Activated T-cell treated with anti-CD3 and anti-CD28 coated beads, Interleukin-2, amount 50 U/mL, for 4 hours (primary cell): Measurements from ENCODE around the gene ICAM5. TPM values are rescaled to one million over a fixed set of nuclear protein-coding genes. Genes with fewer than 3 reads are reported as not detected.
"Not testable (repeated sequence)": the region's sequence is repeated elsewhere in the genome, so short reads cannot be mapped to it uniquely, and the experiment has no call there.

Experiments
- ATAC-seq, 2 donors: fragments of 200-7000 bp; cut with Tn5 transposase; one replicate each; pipeline ENCODE4 v1.10.0; 2021
- DNase-seq: peaks from one replicate; pipeline ENCODE4 v3.0.0-alpha.2; 2020
- H3K27me3 Mint-ChIP-seq: one replicate; pipeline ENCODE4 v1.8.0; 2021; ENCODE audit warnings: low read depth, mixed read lengths
- H3K36me3 Mint-ChIP-seq: one replicate; pipeline ENCODE4 v1.8.0; 2022; ENCODE audit warnings: mixed read lengths; ENCODE audit not compliant: insufficient read depth
- H3K4me1 Mint-ChIP-seq: one replicate; pipeline ENCODE4 v1.8.0; 2021; ENCODE audit warnings: low read depth, mixed read lengths
- H3K4me3 Mint-ChIP-seq: one replicate; pipeline ENCODE4 v1.8.0; 2021; ENCODE audit warnings: mild to moderate bottlenecking, moderate library complexity, mixed read lengths
- H3K9me3 Mint-ChIP-seq: one replicate; pipeline ENCODE4 v1.8.0; 2021; ENCODE audit warnings: mixed read lengths
- total RNA-seq, 3 donors: library from RNA; stranded (reverse); gene quantifications; one replicate each; pipeline ENCODE4 v1.2.1, GENCODE V29; 2021

The ICAM5 gene, protein sequence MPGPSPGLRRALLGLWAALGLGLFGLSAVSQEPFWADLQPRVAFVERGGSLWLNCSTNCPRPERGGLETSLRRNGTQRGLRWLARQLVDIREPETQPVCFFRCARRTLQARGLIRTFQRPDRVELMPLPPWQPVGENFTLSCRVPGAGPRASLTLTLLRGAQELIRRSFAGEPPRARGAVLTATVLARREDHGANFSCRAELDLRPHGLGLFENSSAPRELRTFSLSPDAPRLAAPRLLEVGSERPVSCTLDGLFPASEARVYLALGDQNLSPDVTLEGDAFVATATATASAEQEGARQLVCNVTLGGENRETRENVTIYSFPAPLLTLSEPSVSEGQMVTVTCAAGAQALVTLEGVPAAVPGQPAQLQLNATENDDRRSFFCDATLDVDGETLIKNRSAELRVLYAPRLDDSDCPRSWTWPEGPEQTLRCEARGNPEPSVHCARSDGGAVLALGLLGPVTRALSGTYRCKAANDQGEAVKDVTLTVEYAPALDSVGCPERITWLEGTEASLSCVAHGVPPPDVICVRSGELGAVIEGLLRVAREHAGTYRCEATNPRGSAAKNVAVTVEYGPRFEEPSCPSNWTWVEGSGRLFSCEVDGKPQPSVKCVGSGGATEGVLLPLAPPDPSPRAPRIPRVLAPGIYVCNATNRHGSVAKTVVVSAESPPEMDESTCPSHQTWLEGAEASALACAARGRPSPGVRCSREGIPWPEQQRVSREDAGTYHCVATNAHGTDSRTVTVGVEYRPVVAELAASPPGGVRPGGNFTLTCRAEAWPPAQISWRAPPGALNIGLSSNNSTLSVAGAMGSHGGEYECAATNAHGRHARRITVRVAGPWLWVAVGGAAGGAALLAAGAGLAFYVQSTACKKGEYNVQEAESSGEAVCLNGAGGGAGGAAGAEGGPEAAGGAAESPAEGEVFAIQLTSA
- 1 to 10 TPM; 3.1 to 4.3 (median 3.1) TPM for total RNA-seq

DNA sequence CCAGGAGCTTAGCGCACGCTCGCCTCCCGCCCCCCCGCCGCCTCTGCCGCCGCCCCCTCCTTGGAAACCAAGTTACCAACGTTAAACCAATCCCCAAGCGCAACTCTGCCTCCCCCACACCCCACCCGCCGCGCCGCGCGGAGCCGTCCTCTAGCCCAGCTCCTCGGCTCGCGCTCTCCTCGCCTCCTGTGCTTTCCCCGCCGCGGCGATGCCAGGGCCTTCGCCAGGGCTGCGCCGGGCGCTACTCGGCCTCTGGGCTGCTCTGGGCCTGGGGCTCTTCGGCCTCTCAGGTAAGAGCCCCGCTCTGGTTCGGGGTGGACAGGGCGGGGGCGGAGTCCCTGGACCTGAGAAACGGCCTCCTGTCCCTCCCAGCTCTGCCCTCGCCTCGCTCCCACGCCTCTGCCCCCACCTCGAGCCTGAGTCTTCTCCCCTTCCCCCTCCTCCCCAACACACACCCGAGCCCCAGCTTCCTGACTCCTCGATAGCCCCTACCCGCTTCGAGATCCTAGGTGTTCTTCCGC is at the start of gene ICAM5:
Gene ICAM5 (plus strand): TSS at position 117 of the 521 bp plus-strand sequence. CDS start 92 bp downstream, at position 209.
- DNase-seq: peak; percentile 62
- ATAC-seq: peak; percentile 29
- peak within 1 kb of the TSS; percentile 79 for H3K4me3 Mint-ChIP-seq
- H3K36me3 Mint-ChIP-seq: peaks cover 11% of the 10 kb centered on the region
- no peaks in the 10 kb centered on the region for H3K9me3 Mint-ChIP-seq
- H3K4me1 Mint-ChIP-seq: peaks cover 78% of the 10 kb centered on the region
- H3K27me3 Mint-ChIP-seq: peaks cover 66% of the 10 kb centered on the region

DNA sequence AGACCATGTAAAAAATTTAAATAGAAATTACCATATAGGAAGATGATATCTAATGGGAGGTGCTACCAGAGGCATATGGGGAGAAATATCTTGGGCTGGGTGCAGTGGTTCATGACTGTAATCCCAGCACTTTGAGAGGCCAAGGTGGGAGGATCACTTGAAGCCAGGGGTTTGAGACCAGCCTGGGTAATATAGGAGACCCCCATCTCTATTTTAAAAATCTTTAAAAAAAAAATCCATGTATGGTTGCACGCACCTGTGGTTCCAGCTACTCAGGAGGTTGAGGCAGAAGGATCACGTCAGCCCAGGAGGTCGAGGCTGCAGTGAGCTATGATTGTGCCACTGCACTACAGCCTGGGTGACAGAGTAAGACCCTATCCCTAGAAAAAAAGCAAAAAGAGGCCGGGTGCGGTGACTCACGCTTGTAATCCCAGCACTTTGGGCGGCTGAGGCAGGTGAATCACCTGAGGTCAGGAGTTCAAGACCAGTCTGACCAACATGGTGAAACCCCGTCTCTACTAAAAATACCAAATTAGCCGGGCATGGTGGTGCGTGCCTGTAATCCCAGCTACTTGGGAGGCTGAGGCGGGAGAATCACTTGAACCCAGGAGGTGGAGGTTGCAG is 47.8 kb upstream of the ICAM5 start:
- not testable (repeated sequence) for H3K4me1 Mint-ChIP-seq, H3K27me3 Mint-ChIP-seq

DNA sequence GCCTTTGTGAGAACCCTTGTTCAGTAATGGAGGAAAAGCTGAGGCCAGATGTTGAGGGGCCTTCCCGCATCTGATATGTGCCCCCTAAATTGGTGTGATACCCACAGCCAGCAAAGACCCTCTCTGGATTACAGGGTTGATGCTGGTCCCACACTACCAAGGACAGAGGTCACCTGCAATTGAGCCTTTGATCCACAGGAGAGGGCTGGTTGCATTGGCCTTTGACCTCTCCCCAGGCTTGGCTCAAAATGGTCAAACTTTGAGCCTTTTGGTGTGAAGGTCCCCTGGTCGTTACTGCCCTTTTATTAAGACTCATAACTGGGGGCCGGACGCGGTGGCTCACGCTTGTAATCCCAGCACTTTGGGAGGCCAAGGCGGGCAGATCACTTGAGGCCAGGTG is 46.1 kb upstream of the ICAM5 start:
- Mint-ChIP-seq H3K9me3 (no peaks in the 10 kb centered on the region), H3K4me1 (no peaks in the 10 kb centered on the region), H3K27me3 (no peaks in the 10 kb centered on the region), H3K36me3 (no peaks in the 10 kb centered on the region), H3K4me3 (no peak overlapping the region)
- ATAC-seq (no peak), DNase-seq (no peak)

More for the DNA sequence above, 47.8 kb upstream of the ICAM5 start:
- H3K36me3 Mint-ChIP-seq, H3K4me3 Mint-ChIP-seq, DNase-seq, H3K9me3 Mint-ChIP-seq, ATAC-seq: not testable (repeated sequence)

DNA sequence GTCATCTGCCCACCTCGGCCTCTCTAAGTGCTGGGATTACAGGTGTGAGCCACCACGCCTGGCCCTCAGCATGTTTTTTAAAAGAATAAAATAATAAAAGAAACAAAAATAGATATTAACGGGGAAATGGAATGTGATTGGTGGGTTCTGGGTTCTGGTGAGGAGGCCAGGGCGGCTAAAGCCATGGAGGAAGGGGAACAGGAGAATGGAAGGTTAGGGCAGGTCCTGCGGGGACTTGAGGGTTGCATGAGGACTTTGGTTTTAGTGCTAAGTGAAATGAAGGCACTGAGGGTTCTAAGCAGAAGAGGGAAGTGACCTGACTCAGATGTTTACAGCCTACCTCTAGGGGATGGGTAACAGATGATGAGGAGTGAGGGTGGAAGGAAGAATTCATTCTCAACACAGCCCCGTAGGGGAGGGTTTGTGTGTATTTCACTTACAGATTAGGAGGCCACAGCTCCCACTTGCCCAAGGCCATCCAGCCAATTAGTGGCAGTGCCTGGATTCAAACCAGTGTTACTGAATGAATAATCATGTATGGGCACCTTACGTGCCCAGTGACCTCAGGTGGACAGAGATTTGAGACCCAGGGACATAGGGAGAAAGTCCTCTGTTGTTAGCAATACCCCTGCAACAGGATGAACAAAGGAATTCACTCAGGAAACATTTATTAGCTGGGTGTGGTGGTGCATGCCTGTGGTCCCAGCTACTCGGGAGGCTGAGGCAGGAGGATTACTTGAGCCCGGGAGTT is 44.4 kb upstream of the ICAM5 start:
- Mint-ChIP-seq H3K4me3 (no peak overlapping the region), H3K4me1 (peaks cover 3% of the 10 kb centered on the region), H3K36me3 (no peaks in the 10 kb centered on the region), H3K9me3 (no peaks in the 10 kb centered on the region), H3K27me3 (no peaks in the 10 kb centered on the region)
- ATAC-seq: no peak
- DNase-seq: no peak

DNA sequence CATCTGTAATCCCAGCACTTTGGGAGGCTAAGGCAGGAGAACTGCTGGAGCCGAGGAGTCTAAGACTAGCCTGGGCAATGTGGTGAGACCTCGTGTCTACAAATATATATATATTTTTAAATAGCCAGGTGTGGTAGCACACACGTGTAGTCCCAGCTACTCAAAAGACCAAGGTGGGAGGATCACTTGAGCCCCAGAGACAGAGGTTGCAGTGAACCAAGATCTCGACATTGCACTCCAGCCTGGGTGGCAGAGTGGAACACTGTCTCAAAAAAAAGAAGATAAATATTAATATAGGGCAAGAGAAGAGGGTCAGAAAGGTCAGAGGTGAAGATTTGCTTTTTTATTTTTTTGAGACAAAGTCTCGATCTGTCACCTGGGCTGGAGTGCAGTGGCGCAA is 43.2 kb upstream of the ICAM5 start:
- Mint-ChIP-seq H3K36me3 (no peaks in the 10 kb centered on the region), H3K9me3 (no peaks in the 10 kb centered on the region), H3K4me1 (peaks cover 6% of the 10 kb centered on the region), H3K4me3 (no peak overlapping the region), H3K27me3 (no peaks in the 10 kb centered on the region)
- DNase-seq (no peak), ATAC-seq (no peak)

DNA sequence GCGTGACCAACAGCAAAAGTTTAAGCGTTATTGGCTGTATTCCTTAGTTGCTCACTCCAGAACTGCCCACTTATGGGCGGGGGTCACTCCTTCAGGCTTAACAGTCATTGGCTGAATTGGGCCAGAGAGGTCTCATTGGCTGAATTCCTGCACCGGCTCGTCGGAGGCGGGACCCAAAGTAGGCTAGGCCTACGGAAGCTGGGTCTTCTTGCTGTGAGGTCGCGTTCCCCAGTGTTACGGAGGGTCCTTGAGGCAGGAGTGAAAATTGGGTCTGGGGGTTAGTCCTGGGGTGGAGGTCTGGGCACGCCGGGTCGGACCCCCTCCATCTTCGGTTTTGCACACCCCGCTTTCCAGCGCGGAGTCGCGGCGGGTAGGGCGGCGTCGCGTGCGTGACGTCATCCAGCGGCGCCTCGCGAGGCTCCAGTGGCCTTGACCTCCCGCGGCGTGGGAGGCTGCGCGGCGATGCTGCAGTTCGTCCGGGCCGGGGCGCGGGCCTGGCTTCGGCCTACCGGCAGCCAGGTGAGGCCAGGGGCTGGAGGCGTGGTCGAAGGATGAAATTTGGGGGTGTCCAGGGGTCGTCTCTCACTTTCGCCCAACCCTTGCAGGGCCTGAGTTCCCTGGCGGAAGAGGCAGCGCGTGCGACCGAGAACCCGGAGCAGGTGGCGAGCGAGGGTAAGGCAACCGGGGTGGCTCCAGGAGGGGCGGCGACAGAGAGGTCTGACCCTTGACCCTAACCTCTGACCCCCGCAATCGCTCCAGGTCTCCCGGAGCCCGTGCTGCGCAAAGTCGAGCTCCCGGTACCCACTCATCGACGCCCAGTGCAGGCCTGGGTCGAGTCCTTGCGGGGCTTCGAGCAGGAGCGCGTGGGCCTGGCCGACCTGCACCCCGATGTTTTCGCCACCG is 37.7 kb upstream of the ICAM5 start, which contains the start of gene MRPL4:
Gene MRPL4 (plus strand): TSS at position 423 of the 903 bp plus-strand sequence. CDS start 40 bp downstream, at position 463.
- Mint-ChIP-seq H3K9me3 (no peaks in the 10 kb centered on the region), H3K27me3 (no peaks in the 10 kb centered on the region), H3K4me3 (peak within 1 kb of the TSS; percentile 96), H3K4me1 (peaks cover 10% of the 10 kb centered on the region), H3K36me3 (peaks cover 21% of the 10 kb centered on the region)
- DNase-seq (peak; percentile 91), ATAC-seq (peak; percentile 97)

DNA sequence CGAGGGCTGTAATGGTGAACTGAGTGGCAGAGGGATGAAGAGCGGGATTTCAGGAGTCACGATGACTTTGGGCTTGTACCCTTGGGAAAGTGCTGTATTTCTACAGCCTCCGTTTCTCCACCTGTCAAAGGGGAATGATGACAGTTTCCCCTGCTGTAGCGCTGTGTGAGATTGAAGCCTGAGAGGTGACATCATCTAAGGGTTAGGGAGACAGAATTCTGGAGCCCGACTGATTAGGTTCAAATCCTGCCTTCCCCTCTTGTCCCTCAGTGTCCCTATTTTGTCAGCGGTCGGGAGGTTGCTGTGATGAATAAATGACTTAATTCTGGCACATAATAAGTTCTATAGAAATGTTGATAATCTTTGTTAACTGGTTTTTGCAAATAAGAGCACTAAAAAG is 37.0 kb upstream of the ICAM5 start:
- H3K4me1 Mint-ChIP-seq: peaks cover 14% of the 10 kb centered on the region

DNA sequence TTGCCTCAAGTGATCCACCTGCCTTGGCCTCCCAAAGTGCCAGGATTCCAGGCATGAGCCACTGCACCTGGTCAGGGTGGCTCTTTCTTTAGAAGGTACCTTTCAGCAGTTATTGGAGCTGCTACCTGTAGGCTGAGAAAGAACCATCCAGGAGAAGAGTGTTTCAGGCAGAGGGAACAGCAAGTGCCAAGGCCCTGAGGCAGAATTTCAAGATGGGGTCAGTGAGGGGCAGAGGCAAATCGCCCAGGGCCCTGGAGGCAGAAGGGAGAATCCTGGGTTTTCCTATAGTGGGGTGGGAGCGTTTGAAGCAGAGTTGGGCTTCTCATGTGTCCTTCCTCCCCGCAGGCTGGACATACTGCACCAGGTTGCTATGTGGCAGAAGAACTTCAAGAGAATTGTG is 35.5 kb upstream of the ICAM5 start:
- DNase-seq (no peak), ATAC-seq (no peak)
- peak overlapping the region; percentile 41 for H3K4me3 Mint-ChIP-seq
- H3K4me1 Mint-ChIP-seq: peaks cover 21% of the 10 kb centered on the region
- H3K27me3 Mint-ChIP-seq: no peaks in the 10 kb centered on the region
- peaks cover 35% of the 10 kb centered on the region for H3K36me3 Mint-ChIP-seq
- no peaks in the 10 kb centered on the region for H3K9me3 Mint-ChIP-seq

More for the DNA sequence above, 37.0 kb upstream of the ICAM5 start:
- no peak for DNase-seq
- H3K4me3 Mint-ChIP-seq: peak overlapping the region; percentile 96
- H3K36me3 Mint-ChIP-seq: peaks cover 27% of the 10 kb centered on the region
- H3K27me3 Mint-ChIP-seq: no peaks in the 10 kb centered on the region
- no peak for ATAC-seq
- H3K9me3 Mint-ChIP-seq: no peaks in the 10 kb centered on the region

DNA sequence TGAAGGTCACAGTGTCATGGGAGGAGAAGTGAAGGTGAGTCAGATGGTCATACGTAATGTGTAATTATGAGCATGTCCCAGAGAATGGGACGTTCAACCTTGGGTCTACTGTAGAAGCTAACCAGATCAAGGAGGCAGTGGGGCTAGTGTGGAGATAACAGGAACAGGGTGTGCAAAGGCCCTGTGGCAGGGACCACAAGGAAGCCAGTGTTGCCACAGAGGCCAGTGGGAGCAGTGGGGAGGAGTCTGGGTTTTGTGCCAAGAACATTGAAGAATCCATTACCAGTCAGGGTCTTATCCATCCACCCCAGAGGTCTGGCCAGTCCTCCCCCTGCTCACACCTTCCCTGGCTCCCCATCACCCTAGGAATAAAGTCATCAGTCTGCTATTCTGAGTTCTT is 34.4 kb upstream of the ICAM5 start:
- no peak overlapping the region for H3K4me3 Mint-ChIP-seq
- H3K27me3 Mint-ChIP-seq: no peaks in the 10 kb centered on the region
- H3K9me3 Mint-ChIP-seq: no peaks in the 10 kb centered on the region
- no peak for ATAC-seq
- peaks cover 25% of the 10 kb centered on the region for H3K4me1 Mint-ChIP-seq
- DNase-seq: no peak
- peaks cover 35% of the 10 kb centered on the region for H3K36me3 Mint-ChIP-seq

DNA sequence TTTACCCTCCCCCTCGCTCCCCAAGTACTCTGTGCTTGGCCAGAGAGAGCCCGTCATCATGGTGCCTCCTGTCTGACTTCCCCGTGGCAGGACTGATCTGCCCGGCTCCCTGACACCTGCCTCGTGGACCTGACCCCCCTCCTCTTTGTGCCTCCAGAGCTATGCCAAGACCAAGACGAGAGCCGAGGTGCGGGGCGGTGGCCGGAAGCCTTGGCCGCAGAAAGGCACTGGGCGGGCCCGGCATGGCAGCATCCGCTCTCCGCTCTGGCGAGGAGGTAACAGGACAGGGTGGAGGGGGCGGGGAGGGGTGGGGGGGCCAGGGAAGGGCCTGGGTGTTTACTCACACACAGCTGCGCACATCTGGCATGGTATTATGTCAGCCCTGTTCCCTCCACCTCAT is 33.2 kb upstream of the ICAM5 start:
- Mint-ChIP-seq H3K9me3 (no peaks in the 10 kb centered on the region), H3K36me3 (peaks cover 35% of the 10 kb centered on the region), H3K27me3 (no peaks in the 10 kb centered on the region), H3K4me1 (peaks cover 22% of the 10 kb centered on the region), H3K4me3 (no peak overlapping the region)
- DNase-seq (no peak), ATAC-seq (no peak)

DNA sequence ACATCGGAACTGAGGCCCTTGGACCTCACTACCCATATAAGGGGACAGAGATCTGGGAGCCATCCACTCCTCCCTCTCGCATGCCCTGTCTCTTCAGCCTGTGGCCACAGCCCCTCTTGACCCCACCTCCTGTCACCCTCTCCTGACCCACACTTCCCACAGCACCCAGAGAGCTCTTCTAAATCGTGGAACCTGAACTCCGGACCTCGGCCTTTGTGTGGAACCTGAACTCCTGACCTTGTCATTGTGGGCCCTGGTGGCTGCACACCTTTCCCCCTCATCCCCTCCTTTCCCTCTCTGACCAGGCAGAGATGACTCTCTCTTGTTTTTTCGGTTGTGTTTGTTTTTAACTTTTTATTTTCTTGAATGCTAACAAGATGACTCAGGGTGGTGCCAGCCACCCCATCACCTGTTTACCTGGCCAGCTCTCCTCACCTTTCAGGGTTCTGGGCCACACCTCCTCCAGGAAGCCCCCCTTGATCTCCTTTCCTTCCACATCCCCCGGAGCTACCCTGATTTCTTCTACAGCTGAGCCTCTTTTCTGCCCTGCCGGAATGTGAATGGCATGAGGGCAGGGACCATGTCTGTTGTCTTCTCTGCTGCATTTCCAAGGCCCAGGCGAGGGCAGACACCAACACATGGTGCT is 32.7 kb upstream of the ICAM5 start:
- Mint-ChIP-seq H3K36me3 (peaks cover 35% of the 10 kb centered on the region), H3K4me3 (no peak overlapping the region), H3K27me3 (no peaks in the 10 kb centered on the region), H3K9me3 (no peaks in the 10 kb centered on the region), H3K4me1 (peaks cover 22% of the 10 kb centered on the region)
- ATAC-seq (no peak), DNase-seq (no peak)

DNA sequence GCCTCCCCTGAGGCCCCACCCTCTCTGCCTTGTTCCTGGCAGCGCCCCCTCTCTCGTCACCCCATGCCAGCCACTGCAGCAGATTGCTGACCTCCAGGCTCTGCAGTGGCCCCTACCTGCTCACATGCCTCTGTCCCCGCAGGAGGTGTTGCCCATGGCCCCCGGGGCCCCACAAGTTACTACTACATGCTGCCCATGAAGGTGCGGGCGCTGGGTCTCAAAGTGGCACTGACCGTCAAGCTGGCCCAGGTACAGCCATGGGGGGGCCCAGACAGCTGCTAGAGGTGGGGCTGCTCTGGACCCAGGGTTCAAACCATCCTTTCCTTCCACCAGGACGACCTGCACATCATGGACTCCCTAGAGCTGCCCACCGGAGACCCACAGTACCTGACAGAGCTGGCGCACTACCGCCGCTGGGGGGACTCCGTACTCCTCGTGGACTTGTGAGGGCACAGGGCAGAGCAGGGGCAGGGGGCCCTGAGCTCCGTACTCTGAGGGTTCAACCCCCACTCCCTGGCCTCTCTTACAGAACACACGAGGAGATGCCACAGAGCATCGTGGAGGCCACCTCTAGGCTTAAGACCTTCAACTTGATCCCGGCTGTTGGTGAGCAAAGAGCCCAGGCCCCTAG is 31.6 kb upstream of the ICAM5 start:
- DNase-seq (no peak), ATAC-seq (no peak)
- Mint-ChIP-seq H3K4me1 (peaks cover 19% of the 10 kb centered on the region), H3K4me3 (no peak overlapping the region), H3K36me3 (peaks cover 35% of the 10 kb centered on the region), H3K9me3 (no peaks in the 10 kb centered on the region), H3K27me3 (no peaks in the 10 kb centered on the region)
